Measurements from ENCODE around the gene PDCL3. TPM values are rescaled to one million over a fixed set of nuclear protein-coding genes. Genes with fewer than 3 reads are reported as not detected.

PDCL3 gene
- total and polyA plus RNA-seq, 2 donors (not counting 1 experiment from before 2014, with no cell fraction given) = 5.6 to 24.1 TPM

GRCh38 chr2:100614455-100615000 lies 51.7 kb downstream of the PDCL3 start:
- intact Hi-C loops (cut with micrococcal nuclease) = no loop called here
- ChIA-PET POLR2A (no interaction called here), CTCF (no interaction called here)
- DNase-seq (no peak), ATAC-seq (ENCODE audit: low read depth) (no peak)
- no peak overlapping the region for H2AFZ ChIP-seq (ENCODE audit: insufficient read depth, low read depth, low read length, poor library complexity, severe bottlenecking)
- H3K9me3 Mint-ChIP-seq (ENCODE audit: insufficient read depth) = no peaks in the 10 kb centered on the region
- no peaks in the 10 kb centered on the region for H3K4me1 Mint-ChIP-seq
- WGBS (ENCODE audit: insufficient coverage) = 95% methylated on average over 11 of the region's 11 CpGs
- no peaks in the 10 kb centered on the region for H4K20me1 ChIP-seq (ENCODE audit: control insufficient read depth, insufficient read depth, low read length, poor library complexity, severe bottlenecking)
- H3K9ac ChIP-seq (ENCODE audit: low read length) = no peak overlapping the region
- H3K4me1 ChIP-seq (ENCODE audit: control insufficient read depth in 2 of 2, insufficient read depth in 2 of 2, low read length in 2 of 2) = no peaks in the 10 kb centered on the region
- no peaks in the 10 kb centered on the region for H3K79me2 ChIP-seq (ENCODE audit: control insufficient read depth, insufficient read depth, low read length)
- peaks cover 22% of the 10 kb centered on the region for H3K27me3 Mint-ChIP-seq
- H3K36me3 ChIP-seq (replicated peaks in 1 of 2; ENCODE audit: control extremely low read depth in 1 of 2, control insufficient read depth in 1 of 2, extremely low read depth in 1 of 2, insufficient read depth in 2 of 2, low read length in 1 of 2) = no peaks in the 10 kb centered on the region
- no peak overlapping the region for H3K4me2 ChIP-seq (replicated peaks; ENCODE audit: low read depth, low read length, poor library complexity, severe bottlenecking)
- H3K9me3 ChIP-seq (ENCODE audit: control extremely low read depth in 1 of 3, control insufficient read depth in 2 of 3, insufficient read depth in 1 of 3, low read length in 2 of 3) = no peaks in the 10 kb centered on the region
- peaks cover 0 to 5% (median 0%) of the 10 kb centered on the region in 4 experiments for H3K27me3 ChIP-seq (replicated peaks in 1 of 4; ENCODE audit: control extremely low read depth in 1 of 4, control insufficient read depth in 3 of 4, insufficient read depth in 4 of 4, low read length in 3 of 4)
- TF ChIP-seq EZH2 (IDR thresholded peaks at IDR 0.05; ENCODE audit: borderline replicate concordance, insufficient read depth, low read depth, low read length, poor library complexity, severe bottlenecking) = no peak
- TF ChIP-seq, protein P1, sequence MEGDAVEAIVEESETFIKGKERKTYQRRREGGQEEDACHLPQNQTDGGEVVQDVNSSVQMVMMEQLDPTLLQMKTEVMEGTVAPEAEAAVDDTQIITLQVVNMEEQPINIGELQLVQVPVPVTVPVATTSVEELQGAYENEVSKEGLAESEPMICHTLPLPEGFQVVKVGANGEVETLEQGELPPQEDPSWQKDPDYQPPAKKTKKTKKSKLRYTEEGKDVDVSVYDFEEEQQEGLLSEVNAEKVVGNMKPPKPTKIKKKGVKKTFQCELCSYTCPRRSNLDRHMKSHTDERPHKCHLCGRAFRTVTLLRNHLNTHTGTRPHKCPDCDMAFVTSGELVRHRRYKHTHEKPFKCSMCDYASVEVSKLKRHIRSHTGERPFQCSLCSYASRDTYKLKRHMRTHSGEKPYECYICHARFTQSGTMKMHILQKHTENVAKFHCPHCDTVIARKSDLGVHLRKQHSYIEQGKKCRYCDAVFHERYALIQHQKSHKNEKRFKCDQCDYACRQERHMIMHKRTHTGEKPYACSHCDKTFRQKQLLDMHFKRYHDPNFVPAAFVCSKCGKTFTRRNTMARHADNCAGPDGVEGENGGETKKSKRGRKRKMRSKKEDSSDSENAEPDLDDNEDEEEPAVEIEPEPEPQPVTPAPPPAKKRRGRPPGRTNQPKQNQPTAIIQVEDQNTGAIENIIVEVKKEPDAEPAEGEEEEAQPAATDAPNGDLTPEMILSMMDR (IDR thresholded peaks at IDR 0.05) = no peak
- no peak overlapping the region for H3K4me3 ChIP-seq (ENCODE audit: control extremely low read depth in 1 of 5, extremely low read depth in 1 of 5, insufficient read depth in 1 of 5, low read depth in 2 of 5, low read length in 4 of 5)
- H3K27ac Mint-ChIP-seq = no peak overlapping the region
- no peak overlapping the region for H3K4me3 Mint-ChIP-seq
- H3K27ac ChIP-seq (ENCODE audit: low read length in 2 of 2) = no peak overlapping the region

GRCh38 chr2:100615471-100615870 lies 52.7 kb downstream of the PDCL3 start:
- ChIA-PET CTCF (no interaction called here), POLR2A (no interaction called here)
- H3K4me1 Mint-ChIP-seq = no peaks in the 10 kb centered on the region
- no peak overlapping the region for H3K4me3 Mint-ChIP-seq
- no peak overlapping the region for H3K4me2 ChIP-seq (replicated peaks; ENCODE audit: low read depth, low read length, poor library complexity, severe bottlenecking)
- no peaks in the 10 kb centered on the region for H3K36me3 ChIP-seq (replicated peaks in 1 of 2; ENCODE audit: control extremely low read depth in 1 of 2, control insufficient read depth in 1 of 2, extremely low read depth in 1 of 2, insufficient read depth in 2 of 2, low read length in 1 of 2)
- no peaks in the 10 kb centered on the region for H3K9me3 Mint-ChIP-seq (ENCODE audit: insufficient read depth)
- no peak overlapping the region for H3K9ac ChIP-seq (ENCODE audit: low read length)
- 96% methylated on average over 4 of the region's 6 CpGs for WGBS (ENCODE audit: insufficient coverage)
- TF ChIP-seq, protein P1 (IDR thresholded peaks at IDR 0.05) = no peak
- no peak for TF ChIP-seq EZH2 (IDR thresholded peaks at IDR 0.05; ENCODE audit: borderline replicate concordance, insufficient read depth, low read depth, low read length, poor library complexity, severe bottlenecking)
- H3K27ac ChIP-seq (ENCODE audit: low read length in 2 of 2) = no peak overlapping the region
- intact Hi-C loops (cut with micrococcal nuclease) = no loop called here
- DNase-seq = no peak
- no peaks in the 10 kb centered on the region for H3K4me1 ChIP-seq (ENCODE audit: control insufficient read depth in 2 of 2, insufficient read depth in 2 of 2, low read length in 2 of 2)
- no peak for ATAC-seq (ENCODE audit: low read depth)
- no peak overlapping the region for H2AFZ ChIP-seq (ENCODE audit: insufficient read depth, low read depth, low read length, poor library complexity, severe bottlenecking)
- peaks cover 0 to 6% (median 0%) of the 10 kb centered on the region in 4 experiments for H3K27me3 ChIP-seq (replicated peaks in 1 of 4; ENCODE audit: control extremely low read depth in 1 of 4, control insufficient read depth in 3 of 4, insufficient read depth in 4 of 4, low read length in 3 of 4)
- H3K79me2 ChIP-seq (ENCODE audit: control insufficient read depth, insufficient read depth, low read length) = no peaks in the 10 kb centered on the region
- no peak overlapping the region for H3K27ac Mint-ChIP-seq
- H4K20me1 ChIP-seq (ENCODE audit: control insufficient read depth, insufficient read depth, low read length, poor library complexity, severe bottlenecking) = no peaks in the 10 kb centered on the region
- peaks cover 21% of the 10 kb centered on the region for H3K27me3 Mint-ChIP-seq
- H3K4me3 ChIP-seq (ENCODE audit: control extremely low read depth in 1 of 5, extremely low read depth in 1 of 5, insufficient read depth in 1 of 5, low read depth in 2 of 5, low read length in 4 of 5) = no peak overlapping the region
- peaks cover 0 to 2% (median 0%) of the 10 kb centered on the region in 3 donors for H3K9me3 ChIP-seq (ENCODE audit: control extremely low read depth in 1 of 3, control insufficient read depth in 2 of 3, insufficient read depth in 1 of 3, low read length in 2 of 3)

Measured in B cell (primary cell).